HepG2 (cell line): ENCODE measurements around the gene CBLB. TPM values are rescaled to one million over a fixed set of nuclear protein-coding genes. Genes with fewer than 3 reads are reported as not detected.

Source experiments
- ATAC-seq: fragments of 200-7000 bp; cut with Tn5 transposase; 3 replicates; pipeline ENCODE4 v1.9.1; 2020; ENCODE audit warnings: mild to moderate bottlenecking, moderate library complexity
- BruUV-seq: library from RNA; stranded (reverse); fragments of 400-500 nt; replicated peaks from 2 replicates; lab custom pipeline; 2021; lab: Mats Ljungman, UMichigan
- CTCF ChIA-PET: fragments of 300-600 bp; formaldehyde crosslinking; extraction: SDS; loops from one replicate; lab custom pipeline; 2021; ENCODE audit warnings: low total read pairs, inconsistent platforms, low intra/inter-chr PET ratio; lab: Yijun Ruan, JAX
- POLR2A ChIA-PET: fragments of 350-600 bp; sonication (Branson Sonifier 250); formaldehyde crosslinking; loops from one replicate; lab custom pipeline; 2020; ENCODE audit warnings: antibody characterized with exemption, inconsistent platforms; lab: Yijun Ruan, JAX
- DNase-seq: peaks from one replicate; pipeline ENCODE4 v3.0.0-alpha.2; 2015; ENCODE audit warnings: low spot score
- FAIRE-seq: peaks from 3 replicates; lab custom pipeline; 2011; peaks lifted over from hg19 to GRCh38; lab: Jason Lieb, UNC
- H2AFZ ChIP-seq: one replicate; pipeline ENCODE4 v1.6.1; 2011; ENCODE audit warnings: low read length, inconsistent platforms
- H3K27ac ChIP-seq: fragments of 300-600 bp; 3 replicates; pipeline ENCODE4 v1.8.0; 2011; ENCODE audit warnings: mixed run types, mild to moderate bottlenecking, mixed read lengths, low read length, inconsistent platforms; ENCODE audit not compliant: insufficient read depth; ENCODE audit errors: extremely low read length
- H3K27me3 ChIP-seq, 2 experiments: fragments of 200-600 bp in 1 of 2; 2 replicates in 1 of 2; 3 replicates in 1 of 2; pipeline versions ENCODE4 v1.6.0 to v1.8.0; 2011; ENCODE audit warnings: low read length in 2 of 2, mild to moderate bottlenecking in 2 of 2, moderate library complexity in 2 of 2, inconsistent platforms in 1 of 2; ENCODE audit not compliant: insufficient read depth in 2 of 2, control insufficient read depth in 1 of 2
- H3K36me3 ChIP-seq, 2 experiments: fragments of 200-600 bp in 1 of 2; replicated peaks in 1 of 2; 2 replicates in 1 of 2; 3 replicates in 1 of 2; pipeline versions ENCODE4 v1.5.1 to v1.8.0; 2011; ENCODE audit warnings: low read length in 2 of 2, inconsistent platforms in 1 of 2; ENCODE audit not compliant: insufficient read depth in 2 of 2, control insufficient read depth in 1 of 2
- H3K4me1 ChIP-seq: 2 replicates; pipeline ENCODE4 v1.5.1; 2012; ENCODE audit warnings: low read length, inconsistent platforms; ENCODE audit not compliant: insufficient read depth
- H3K4me2 ChIP-seq: 2 replicates; pipeline ENCODE4 v1.6.0; 2011; ENCODE audit warnings: low read depth, low read length, inconsistent platforms
- H3K4me3 ChIP-seq, 3 experiments: fragments of 200-600 bp in 1 of 3; sonication (generic), shearing (Covaris generic) in 1 of 3; replicated peaks in 1 of 3; 2 replicates each; pipeline ENCODE4 v1.5.1; 2011 to 2016; ENCODE audit warnings: low read length in 3 of 3, inconsistent platforms in 2 of 3, low read depth in 2 of 3, mild to moderate bottlenecking in 2 of 3, control low read depth in 1 of 3, mixed read lengths in 1 of 3; ENCODE audit not compliant: insufficient read depth in 1 of 3
- H3K79me2 ChIP-seq: one replicate; pipeline ENCODE4 v1.6.1; 2011; ENCODE audit warnings: low read length, inconsistent platforms; ENCODE audit not compliant: insufficient read depth
- H3K9ac ChIP-seq: 2 replicates; pipeline ENCODE4 v1.6.0; 2011; ENCODE audit warnings: mild to moderate bottlenecking, low read depth, low read length, inconsistent platforms; ENCODE audit not compliant: insufficient read depth
- H3K9me3 ChIP-seq: 2 replicates; pipeline ENCODE4 v1.5.1; 2012; ENCODE audit warnings: mild to moderate bottlenecking, low read length
- H4K20me1 ChIP-seq: 2 replicates; pipeline ENCODE4 v1.6.0; 2011; ENCODE audit warnings: inconsistent platforms, mild to moderate bottlenecking, low read length, moderate library complexity; ENCODE audit not compliant: insufficient read depth
- AFF4 ChIP-seq: sonication (generic); formaldehyde crosslinking; IDR thresholded peaks from 2 replicates; pipeline ENCODE4 v1.4.0; 2020; ENCODE audit warnings: missing genetic modification reagents
- ARNT ChIP-seq: fragments of 450-650 bp; IDR thresholded peaks from 2 replicates; pipeline ENCODE4 v1.6.1; 2017
- GPBP1L1 ChIP-seq: sonication (generic); formaldehyde crosslinking; IDR thresholded peaks from 2 replicates; pipeline ENCODE4 v1.5.0; 2020; ENCODE audit warnings: mild to moderate bottlenecking, missing genetic modification reagents
- MAF1 ChIP-seq: sonication (generic); formaldehyde crosslinking; IDR thresholded peaks from 2 replicates; pipeline ENCODE4 v1.5.0; 2020; ENCODE audit warnings: missing genetic modification reagents, borderline replicate concordance
- NBN ChIP-seq: fragments of 450-650 bp; conservative IDR thresholded peaks from 2 replicates; pipeline ENCODE4 v1.6.1; 2017
- NCOA5 ChIP-seq: sonication (generic); formaldehyde crosslinking; IDR thresholded peaks from 2 replicates; pipeline ENCODE4 v1.4.0; 2020; ENCODE audit warnings: missing genetic modification reagents
- SIN3A ChIP-seq: IDR thresholded peaks from 2 replicates; pipeline ENCODE4 v1.6.1; 2011; ENCODE audit warnings: low read depth, mild to moderate bottlenecking, control low read depth, low read length, borderline replicate concordance
- SKI ChIP-seq: fragments of 450-650 bp; IDR thresholded peaks from one replicate; pipeline ENCODE4 v1.6.1; 2018; ENCODE audit warnings: mild to moderate bottlenecking; ENCODE audit not compliant: partially characterized antibody
- SMYD3 ChIP-seq: sonication (generic); formaldehyde crosslinking; IDR thresholded peaks from 2 replicates; pipeline ENCODE4 v1.8.1; 2023; ENCODE audit warnings: mild to moderate bottlenecking, missing genetic modification reagents
- ZNF44 ChIP-seq: sonication (generic); formaldehyde crosslinking; IDR thresholded peaks from 2 replicates; pipeline ENCODE4 v1.5.1; 2020; ENCODE audit warnings: mild to moderate bottlenecking, missing genetic modification reagents
- WGBS: methylation state at CpG from one replicate; pipeline ENCODE4 v1.1.6; 2017; ENCODE audit warnings: low lambda C conversion rate; 5-methylcytosine and 5-hydroxymethylcytosine counted together
- in situ Hi-C: cut with HindIII; loops from 2 replicates; pipeline ENCODE4 v1.10.0; 2017; ENCODE audit warnings: low pct_unique_long_range_greater_than_20kb; ENCODE audit not compliant: extremely low pct_ligation_motif_present
- intact Hi-C: fragments of 100-400 bp; cut with micrococcal nuclease; formaldehyde crosslinking; loops from one replicate; pipeline ENCODE4 v1.10.0; 2022; ENCODE audit not compliant: unreplicated experiment
- polyA plus RNA-seq, 8 experiments: library from polyadenylated mRNA; depleted of rRNA in 3 of 8; stranded (reverse) in 7 of 8; unstranded in 1 of 8; fragments of >200 nt; fragmentation: Illumina TruSeq in 4 of 8; extraction: Trizol in 4 of 8; gene quantifications; 2 replicates each; pipeline versions ENCODE4 v1.2.1 to v1.2.3, GENCODE V29; 2011 to 2016; ENCODE audit warnings: low read depth in 4 of 8, missing spikeins in 1 of 8, mixed read lengths in 1 of 8; ENCODE audit not compliant: insufficient read depth in 1 of 8
- total RNA-seq, 5 experiments: library from RNA; depleted of rRNA; stranded (reverse); fragments of >200 nt; fragmentation: Illumina TruSeq; extraction: Trizol; gene quantifications; 2 replicates each; pipeline ENCODE4 v1.2.3, GENCODE V29; 2016; ENCODE audit warnings: low read depth in 1 of 5

Gene CBLB
- total and polyA plus RNA-seq, 2 of the 13 experiments (the other 11 are each of a cell fraction or from before 2014, with no cell fraction given): 9.8 to 16.4 TPM

- Histone ChIP-seq H3K4me1 (no peaks in the 10 kb centered on the region), H3K9ac (no peak overlapping the region), H3K79me2 (no peaks in the 10 kb centered on the region), H3K27me3 (no peaks in the 10 kb centered on the region), H3K9me3 (no peaks in the 10 kb centered on the region), H2AFZ (no peak overlapping the region), H3K36me3 (peaks cover 3 to 13% of the 10 kb centered on the region in 2 experiments; a peak in 3 of 5 replicates), H3K27ac (no peak overlapping the region), H4K20me1 (no peaks in the 10 kb centered on the region), H3K4me3 (no peak overlapping the region), H3K4me2 (no peak overlapping the region)
- ChIA-PET CTCF (no interaction called here), POLR2A (no interaction called here)
- no peak for ATAC-seq
- FAIRE-seq: no peak
- no peak for DNase-seq
- in situ Hi-C loops (no loop called here), intact Hi-C loops (no loop called here)
- no TSS peak for BruUV-seq
- 98% methylated on average over 2 of the region's 2 CpGs for WGBS
- no peak for TF ChIP-seq AFF4 (CRISPR knock-in tag)
Observed at GRCh38 chr3:105755121-105755886, 113.5 kb downstream of the CBLB start.

GRCh38 chr3:105752791-105753415, 115.9 kb downstream of the CBLB start:
- Histone ChIP-seq H3K9ac (no peak overlapping the region), H3K27me3 (no peaks in the 10 kb centered on the region), H3K27ac (no peak overlapping the region), H2AFZ (no peak overlapping the region), H3K79me2 (no peaks in the 10 kb centered on the region), H3K36me3 (peaks cover 1 to 4% of the 10 kb centered on the region in 2 experiments; a peak in 1 of 5 replicates), H3K9me3 (no peaks in the 10 kb centered on the region), H4K20me1 (no peaks in the 10 kb centered on the region), H3K4me1 (no peaks in the 10 kb centered on the region), H3K4me2 (no peak overlapping the region), H3K4me3 (no peak overlapping the region)
- no peak for DNase-seq
- 97% methylated on average over 1 of the region's 1 CpG for WGBS
- no peak for FAIRE-seq
- intact Hi-C loops: no loop called here
- no TSS peak for BruUV-seq
- in situ Hi-C loops: no loop called here
- ATAC-seq: no peak
- POLR2A ChIA-PET: no interaction called here
- CTCF ChIA-PET: no interaction called here
- TF ChIP-seq NCOA5 (no peak), GPBP1L1 (CRISPR knock-in tag) (no peak), SKI (no peak), ARNT (no peak), SMYD3 (CRISPR knock-in tag) (no peak), MAF1 (CRISPR knock-in tag) (no peak), SIN3A (no peak), NBN (no peak), ZNF44 (CRISPR knock-in tag) (no peak)
